Smooth muscle cell (in vitro differentiated cells): Measurements from ENCODE around the gene TYRP1. TPM values are rescaled to one million over a fixed set of nuclear protein-coding genes. Genes with fewer than 3 reads are reported as not detected.

Source experiments
- DNase-seq: peaks from one replicate; lab custom pipeline; 2025; ENCODE audit not compliant: unreplicated experiment; lab: John Stamatoyannopoulos, UW
- H2AFZ ChIP-seq: fragments of 200-600 bp; sonication (generic); 2 replicates; pipeline ENCODE4 v1.6.0; 2016; ENCODE audit warnings: antibody characterized with exemption, low read depth, mild to moderate bottlenecking
- H3F3A ChIP-seq: fragments of 200-600 bp; sonication (generic); 2 replicates; pipeline ENCODE4 v1.6.0; 2017; ENCODE audit warnings: antibody characterized with exemption, low read depth
- H3K27ac ChIP-seq: fragments of 200-600 bp; sonication (generic); 2 replicates; pipeline ENCODE4 v1.5.1; 2016; ENCODE audit warnings: low read depth, mild to moderate bottlenecking
- H3K27me3 ChIP-seq: fragments of 200-600 bp; sonication (generic); 2 replicates; pipeline ENCODE4 v1.6.1; 2016; ENCODE audit warnings: low read depth, mild to moderate bottlenecking
- H3K36me3 ChIP-seq: fragments of 200-600 bp; sonication (generic); 2 replicates; pipeline ENCODE4 v1.5.1; 2016; ENCODE audit warnings: low read depth
- H3K4me1 ChIP-seq: fragments of 200-600 bp; sonication (generic); 2 replicates; pipeline ENCODE4 v1.5.1; 2016; ENCODE audit warnings: low read depth
- H3K4me2 ChIP-seq: fragments of 200-600 bp; sonication (generic); 2 replicates; pipeline ENCODE4 v1.6.0; 2016; ENCODE audit warnings: mild to moderate bottlenecking
- H3K4me3 ChIP-seq: fragments of 200-600 bp; sonication (generic); 2 replicates; pipeline ENCODE4 v1.5.1; 2016; ENCODE audit warnings: mild to moderate bottlenecking
- H3K79me2 ChIP-seq: fragments of 200-600 bp; sonication (generic); 2 replicates; pipeline ENCODE4 v1.6.0; 2016; ENCODE audit warnings: low read depth, mild to moderate bottlenecking
- H3K9ac ChIP-seq: fragments of 200-600 bp; sonication (generic); 2 replicates; pipeline ENCODE4 v1.6.0; 2016; ENCODE audit warnings: low read depth
- H3K9me3 ChIP-seq: fragments of 200-600 bp; sonication (generic); replicated peaks from 2 replicates; pipeline ENCODE4 v1.5.1; 2016; ENCODE audit warnings: low read depth
- H4K20me1 ChIP-seq: fragments of 200-600 bp; sonication (generic); 2 replicates; pipeline ENCODE4 v1.6.0; 2016; ENCODE audit warnings: low read depth
- WGBS: methylation state at CpG from one replicate; pipeline ENCODE4 v1.1.7; 2016; ENCODE audit warnings: low lambda C conversion rate; 5-methylcytosine and 5-hydroxymethylcytosine counted together
- polyA plus RNA-seq: library from polyadenylated mRNA; unstranded; fragments of >200 nt; fragmentation: Nextera tagmentation; extraction: Ambion mirVana; gene quantifications from 2 replicates; pipeline ENCODE4 v1.2.1, GENCODE V29; 2016
- total RNA-seq: library from RNA; depleted of rRNA; stranded (reverse); fragments of >200 nt; gene quantifications from 2 replicates; pipeline ENCODE4 v1.2.3, GENCODE V29; 2014
- TF ChIP-seq, protein P1 (sequence below): fragments of 200-600 bp; sonication (generic); IDR thresholded peaks from 2 replicates; pipeline ENCODE4 v1.5.1; 2017; ENCODE audit warnings: borderline replicate concordance, mild to moderate bottlenecking, antibody characterized with exemption; ENCODE audit not compliant: insufficient read depth, poor library complexity, severe bottlenecking

TYRP1 gene
- total and polyA plus RNA-seq, 2 experiments from 2014 or later = 0.41 to 0.76 TPM

DNA sequence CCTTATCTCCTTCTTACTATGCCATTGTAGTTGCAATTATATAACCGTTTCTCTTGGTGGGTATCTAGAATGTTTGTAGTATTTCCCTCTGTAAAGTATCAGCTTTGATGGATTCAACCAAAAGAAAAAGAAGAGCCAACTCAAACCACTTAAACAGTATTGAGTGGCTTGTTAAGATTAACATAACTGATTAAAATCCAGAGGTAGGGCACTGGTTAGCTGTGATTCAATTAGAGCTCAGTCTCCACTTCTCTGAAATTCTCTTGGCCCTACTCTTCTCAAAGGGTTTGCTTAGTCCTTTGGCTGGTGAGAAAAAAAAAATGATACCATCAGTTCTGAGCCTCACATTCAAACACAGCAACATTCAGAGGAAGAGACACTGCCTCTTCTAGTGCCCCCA, 37.0 kb downstream of the TYRP1 start:
- no peak overlapping the region for H3K9ac ChIP-seq
- 91% methylated on average over 1 of the region's 1 CpG for WGBS
- no peak overlapping the region for H3K27ac ChIP-seq

DNA sequence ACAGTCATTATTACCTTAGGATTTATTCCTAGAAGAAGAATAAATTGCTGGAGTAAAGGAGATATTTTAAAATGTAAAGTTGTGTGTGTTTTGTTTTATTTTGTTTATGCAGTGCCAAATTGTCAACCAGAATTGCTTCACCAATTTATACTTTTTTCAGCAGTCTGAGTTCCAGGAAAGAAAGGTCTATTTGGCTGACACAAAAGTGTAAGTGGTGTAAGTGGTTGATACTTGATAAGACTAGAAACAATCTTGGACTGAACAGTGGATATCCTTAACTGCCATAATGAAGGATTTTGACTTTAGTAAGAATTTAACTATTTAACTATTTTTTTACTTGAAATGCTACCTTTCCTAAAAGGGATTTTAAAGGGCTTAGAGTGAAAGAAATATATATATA, 37.7 kb downstream of the TYRP1 start:
- Histone ChIP-seq H3F3A (no peaks in the 10 kb centered on the region), H3K4me3 (no peak overlapping the region), H3K4me2 (no peak overlapping the region), H3K79me2 (no peaks in the 10 kb centered on the region), H4K20me1 (no peaks in the 10 kb centered on the region), H2AFZ (no peak overlapping the region), H3K4me1 (no peaks in the 10 kb centered on the region), H3K27me3 (no peaks in the 10 kb centered on the region), H3K27ac (no peak overlapping the region), H3K36me3 (no peaks in the 10 kb centered on the region), H3K9ac (no peak overlapping the region), H3K9me3 (no peaks in the 10 kb centered on the region)
- TF ChIP-seq, protein P1, sequence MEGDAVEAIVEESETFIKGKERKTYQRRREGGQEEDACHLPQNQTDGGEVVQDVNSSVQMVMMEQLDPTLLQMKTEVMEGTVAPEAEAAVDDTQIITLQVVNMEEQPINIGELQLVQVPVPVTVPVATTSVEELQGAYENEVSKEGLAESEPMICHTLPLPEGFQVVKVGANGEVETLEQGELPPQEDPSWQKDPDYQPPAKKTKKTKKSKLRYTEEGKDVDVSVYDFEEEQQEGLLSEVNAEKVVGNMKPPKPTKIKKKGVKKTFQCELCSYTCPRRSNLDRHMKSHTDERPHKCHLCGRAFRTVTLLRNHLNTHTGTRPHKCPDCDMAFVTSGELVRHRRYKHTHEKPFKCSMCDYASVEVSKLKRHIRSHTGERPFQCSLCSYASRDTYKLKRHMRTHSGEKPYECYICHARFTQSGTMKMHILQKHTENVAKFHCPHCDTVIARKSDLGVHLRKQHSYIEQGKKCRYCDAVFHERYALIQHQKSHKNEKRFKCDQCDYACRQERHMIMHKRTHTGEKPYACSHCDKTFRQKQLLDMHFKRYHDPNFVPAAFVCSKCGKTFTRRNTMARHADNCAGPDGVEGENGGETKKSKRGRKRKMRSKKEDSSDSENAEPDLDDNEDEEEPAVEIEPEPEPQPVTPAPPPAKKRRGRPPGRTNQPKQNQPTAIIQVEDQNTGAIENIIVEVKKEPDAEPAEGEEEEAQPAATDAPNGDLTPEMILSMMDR = no peak
- no peak for DNase-seq

More for the DNA sequence above, 37.0 kb downstream of the TYRP1 start:
- DNase-seq = no peak
- TF ChIP-seq, protein P1 = no peak
- Histone ChIP-seq H3K4me1 (no peaks in the 10 kb centered on the region), H4K20me1 (no peaks in the 10 kb centered on the region), H3K27me3 (no peaks in the 10 kb centered on the region), H3K79me2 (no peaks in the 10 kb centered on the region), H3K4me2 (no peak overlapping the region), H3K4me3 (no peak overlapping the region), H2AFZ (no peak overlapping the region), H3F3A (no peaks in the 10 kb centered on the region), H3K36me3 (no peaks in the 10 kb centered on the region), H3K9me3 (no peaks in the 10 kb centered on the region)

DNA sequence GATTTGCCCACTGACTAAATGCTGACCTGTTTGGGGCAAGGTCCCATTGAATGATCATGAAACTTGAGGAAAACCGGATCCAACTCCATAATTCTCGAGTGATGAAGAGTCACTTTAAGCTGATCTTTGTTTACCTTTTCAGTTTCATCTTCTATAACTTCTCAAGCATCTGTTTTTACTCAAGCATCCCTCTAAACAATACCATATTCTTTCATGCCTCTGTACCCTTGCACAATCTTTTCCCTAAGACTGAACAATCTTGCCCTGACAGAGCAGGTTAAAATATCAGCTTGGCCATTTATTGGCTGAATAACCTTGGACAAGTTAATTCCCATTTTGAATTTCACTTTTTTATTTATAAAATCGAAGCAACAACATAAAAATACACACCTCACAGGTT, 39.8 kb downstream of the TYRP1 start:
- no peaks in the 10 kb centered on the region for H3K27me3 ChIP-seq

DNA sequence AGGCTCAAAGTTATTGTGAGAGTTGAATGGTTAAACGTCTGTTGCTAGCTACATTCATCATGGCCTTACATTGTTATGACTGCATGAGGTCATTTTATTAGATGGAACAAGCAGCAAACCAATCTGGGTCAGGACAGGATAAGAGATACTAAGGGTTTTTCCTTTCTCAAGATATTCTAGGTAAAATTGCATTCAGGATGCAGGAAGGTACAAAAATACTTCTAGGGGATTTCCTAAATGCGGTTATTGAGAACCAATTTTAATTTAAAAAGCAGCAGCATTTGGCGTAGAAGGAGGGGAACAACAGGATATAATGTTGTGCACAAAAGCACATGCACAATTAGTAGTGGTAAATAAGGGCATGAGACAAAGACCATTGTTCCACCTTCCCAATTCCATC, 42.5 kb downstream of the TYRP1 start:
- TF ChIP-seq, protein P1 = no peak
- Histone ChIP-seq H3K9me3 (no peaks in the 10 kb centered on the region), H4K20me1 (no peaks in the 10 kb centered on the region), H3F3A (no peaks in the 10 kb centered on the region), H2AFZ (no peak overlapping the region), H3K4me2 (no peak overlapping the region), H3K4me3 (no peak overlapping the region), H3K4me1 (no peaks in the 10 kb centered on the region), H3K9ac (no peak overlapping the region), H3K27me3 (no peaks in the 10 kb centered on the region), H3K36me3 (no peaks in the 10 kb centered on the region), H3K27ac (no peak overlapping the region), H3K79me2 (no peaks in the 10 kb centered on the region)
- DNase-seq = no peak
- 74% methylated on average over 3 of the region's 3 CpGs for WGBS

More for the DNA sequence above, 39.8 kb downstream of the TYRP1 start:
- no peak overlapping the region for H3K27ac ChIP-seq
- H2AFZ ChIP-seq = no peak overlapping the region
- DNase-seq = no peak
- no peaks in the 10 kb centered on the region for H3K9me3 ChIP-seq
- no peaks in the 10 kb centered on the region for H4K20me1 ChIP-seq
- H3K9ac ChIP-seq = no peak overlapping the region
- H3K4me3 ChIP-seq = no peak overlapping the region
- no peaks in the 10 kb centered on the region for H3K4me1 ChIP-seq
- TF ChIP-seq, protein P1 = no peak
- WGBS = 90% methylated on average over 3 of the region's 3 CpGs
- H3K4me2 ChIP-seq = no peak overlapping the region
- no peaks in the 10 kb centered on the region for H3K79me2 ChIP-seq
- H3F3A ChIP-seq = no peaks in the 10 kb centered on the region
- no peaks in the 10 kb centered on the region for H3K36me3 ChIP-seq
